ENCODE measurements around the gene USPL1.
"Not testable (repeated sequence)": the region's sequence is repeated elsewhere in the genome, so short reads cannot be mapped to it uniquely, and the experiment has no call there.

The USPL1 gene

GRCh38 chr13:30641173-30641572 lies 23.5 kb downstream of the USPL1 start:
- H3K27me3 ChIP-seq (ENCODE audit: insufficient read depth, low read length); H3K4me1 ChIP-seq (ENCODE audit: insufficient read depth, low read length); H3K9ac ChIP-seq (ENCODE audit: low read depth, low read length); H3K4me3 ChIP-seq (ENCODE audit: low read length); H3K9me3 ChIP-seq (ENCODE audit: insufficient read depth, low read depth, low read length); H3K27ac ChIP-seq (ENCODE audit: low read length): not testable (repeated sequence)
- H3K36me3 ChIP-seq (ENCODE audit: insufficient read depth, low read depth, low read length) = peaks cover 70% of the 10 kb centered on the region

- H3K4me3 ChIP-seq (ENCODE audit: low read length) = no peak overlapping the region
- H3K9ac ChIP-seq (ENCODE audit: low read depth, low read length) = no peak overlapping the region
- no peaks in the 10 kb centered on the region for H3K9me3 ChIP-seq (ENCODE audit: insufficient read depth, low read depth, low read length)
- no peaks in the 10 kb centered on the region for H3K4me1 ChIP-seq (ENCODE audit: insufficient read depth, low read length)
- no peaks in the 10 kb centered on the region for H3K27me3 ChIP-seq (ENCODE audit: insufficient read depth, low read length)
- no peak overlapping the region for H3K27ac ChIP-seq (ENCODE audit: low read length)
- H3K36me3 ChIP-seq (ENCODE audit: insufficient read depth, low read depth, low read length) = peaks cover 90% of the 10 kb centered on the region
These were observed 27.9 kb downstream of the USPL1 start for GRCh38 chr13:30645629-30646028.

DNA sequence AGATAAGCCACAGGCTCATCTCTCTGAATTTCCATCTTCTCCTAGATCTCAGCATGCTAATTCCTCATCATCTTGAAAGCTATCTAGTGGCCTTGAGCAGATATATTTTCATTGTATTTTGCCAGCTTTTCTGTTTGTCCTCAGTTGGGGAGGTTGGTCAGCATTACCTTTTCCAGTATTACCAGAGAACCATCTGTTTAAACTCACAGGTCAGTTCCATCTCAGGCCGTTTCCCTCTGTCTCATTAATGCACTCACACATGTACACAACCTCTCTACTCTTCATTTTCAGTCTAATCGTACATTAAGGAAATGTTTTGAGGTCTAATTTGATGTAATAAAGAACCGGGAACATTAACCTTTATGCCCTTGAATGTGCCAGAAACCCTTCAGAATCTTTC lies 29.7 kb downstream of the USPL1 start:
- Histone ChIP-seq H3K4me1 (ENCODE audit: insufficient read depth, low read length) (no peaks in the 10 kb centered on the region), H3K27me3 (ENCODE audit: insufficient read depth, low read length) (no peaks in the 10 kb centered on the region), H3K9me3 (ENCODE audit: insufficient read depth, low read depth, low read length) (no peaks in the 10 kb centered on the region), H3K36me3 (ENCODE audit: insufficient read depth, low read depth, low read length) (peaks cover 79% of the 10 kb centered on the region), H3K9ac (ENCODE audit: low read depth, low read length) (no peak overlapping the region), H3K27ac (ENCODE audit: low read length) (no peak overlapping the region), H3K4me3 (ENCODE audit: low read length) (no peak overlapping the region)

GRCh38 chr13:30647824-30648521 lies 30.3 kb downstream of the USPL1 start:
- Histone ChIP-seq H3K4me3 (ENCODE audit: low read length) (no peak overlapping the region), H3K9ac (ENCODE audit: low read depth, low read length) (no peak overlapping the region), H3K27ac (ENCODE audit: low read length) (no peak overlapping the region), H3K36me3 (ENCODE audit: insufficient read depth, low read depth, low read length) (peaks cover 79% of the 10 kb centered on the region), H3K4me1 (ENCODE audit: insufficient read depth, low read length) (no peaks in the 10 kb centered on the region), H3K9me3 (ENCODE audit: insufficient read depth, low read depth, low read length) (no peaks in the 10 kb centered on the region), H3K27me3 (ENCODE audit: insufficient read depth, low read length) (no peaks in the 10 kb centered on the region)

DNA sequence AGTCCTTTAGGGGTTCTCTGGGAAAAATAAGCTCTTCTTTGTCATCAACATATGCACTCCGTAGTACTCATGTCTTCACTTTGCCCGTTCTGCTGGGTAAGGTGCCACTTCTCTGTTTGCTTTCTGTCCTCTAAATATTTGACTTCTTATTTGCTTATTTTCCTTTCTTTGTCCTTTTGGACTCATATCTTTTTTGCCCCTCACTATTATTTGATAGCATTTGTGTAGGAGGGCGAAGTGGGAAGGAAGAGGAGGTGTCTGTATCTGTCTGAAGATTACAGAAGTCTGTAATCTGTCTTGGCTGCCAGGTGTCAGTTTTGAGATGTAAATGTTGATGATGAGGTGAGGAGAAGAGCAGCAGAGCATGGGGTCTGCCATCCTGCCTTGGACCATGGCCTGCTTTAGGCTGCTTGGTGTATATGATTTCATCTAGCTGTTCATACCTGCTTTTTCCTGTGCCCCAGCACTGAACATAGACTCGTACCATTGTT lies 30.8 kb downstream of the USPL1 start:
- no peaks in the 10 kb centered on the region for H3K4me1 ChIP-seq (ENCODE audit: insufficient read depth, low read length)
- H3K36me3 ChIP-seq (ENCODE audit: insufficient read depth, low read depth, low read length) = peaks cover 79% of the 10 kb centered on the region
- H3K9ac ChIP-seq (ENCODE audit: low read depth, low read length) = no peak overlapping the region
- no peak overlapping the region for H3K4me3 ChIP-seq (ENCODE audit: low read length)
- no peaks in the 10 kb centered on the region for H3K9me3 ChIP-seq (ENCODE audit: insufficient read depth, low read depth, low read length)
- no peak overlapping the region for H3K27ac ChIP-seq (ENCODE audit: low read length)
- H3K27me3 ChIP-seq (ENCODE audit: insufficient read depth, low read length) = no peaks in the 10 kb centered on the region

DNA sequence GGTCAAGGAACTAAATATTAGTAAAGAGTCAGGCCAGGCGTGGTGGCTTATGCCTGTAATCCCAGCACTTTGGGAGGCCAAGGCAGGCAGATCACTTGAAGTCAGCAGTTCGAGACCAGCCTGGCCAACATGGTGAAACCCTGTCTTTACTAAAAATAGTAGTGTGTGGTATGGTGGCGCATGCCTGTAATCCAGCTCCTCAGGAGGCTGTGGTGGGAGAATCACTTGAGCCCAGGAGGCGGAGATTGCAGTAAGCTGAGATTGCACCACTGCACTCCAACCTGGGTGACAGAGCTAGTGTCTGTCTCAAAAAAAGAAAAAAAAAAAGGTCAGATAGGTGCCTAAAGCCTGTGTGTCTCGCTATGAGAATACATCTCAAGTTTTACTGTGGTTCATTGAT lies 33.9 kb downstream of the USPL1 start:
- not testable (repeated sequence) for H3K27me3 ChIP-seq (ENCODE audit: insufficient read depth, low read length); H3K4me3 ChIP-seq (ENCODE audit: low read length); H3K9ac ChIP-seq (ENCODE audit: low read depth, low read length); H3K9me3 ChIP-seq (ENCODE audit: insufficient read depth, low read depth, low read length); H3K4me1 ChIP-seq (ENCODE audit: insufficient read depth, low read length); H3K27ac ChIP-seq (ENCODE audit: low read length)
- peaks cover 78% of the 10 kb centered on the region for H3K36me3 ChIP-seq (ENCODE audit: insufficient read depth, low read depth, low read length)

DNA sequence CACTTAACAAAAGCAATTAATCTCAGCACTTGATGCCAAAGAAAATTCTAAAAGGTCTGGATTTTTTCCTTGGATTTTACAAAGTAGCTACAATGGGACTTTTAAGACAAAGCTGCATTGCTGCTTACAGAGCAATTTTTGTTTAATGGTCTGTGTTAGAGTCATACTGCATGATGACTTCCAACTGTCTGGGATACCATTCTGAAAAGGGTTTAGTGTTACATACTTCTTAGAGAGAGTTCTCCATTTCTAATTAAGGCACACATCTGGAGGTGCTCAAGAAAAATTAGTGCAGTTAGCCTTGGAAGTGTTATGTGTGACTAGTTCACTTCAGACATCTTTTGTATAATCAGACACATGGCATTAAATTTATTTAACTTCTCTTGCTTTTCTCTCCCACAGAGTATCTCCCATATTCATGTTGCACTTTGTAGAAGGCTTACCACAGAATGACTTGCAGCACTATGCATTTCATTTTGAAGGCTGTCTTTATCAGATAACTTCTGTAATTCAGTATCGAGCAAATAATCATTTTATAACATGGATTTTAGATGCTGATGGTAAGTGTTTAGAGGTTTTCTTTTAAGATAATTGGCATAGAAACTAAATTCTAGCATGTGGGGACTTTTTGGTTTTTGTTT lies 35.1 kb downstream of the USPL1 start:
- Histone ChIP-seq H3K4me3 (ENCODE audit: low read length) (no peak overlapping the region), H3K36me3 (ENCODE audit: insufficient read depth, low read depth, low read length) (peaks cover 78% of the 10 kb centered on the region), H3K27me3 (ENCODE audit: insufficient read depth, low read length) (no peaks in the 10 kb centered on the region), H3K9ac (ENCODE audit: low read depth, low read length) (no peak overlapping the region), H3K9me3 (ENCODE audit: insufficient read depth, low read depth, low read length) (no peaks in the 10 kb centered on the region), H3K4me1 (ENCODE audit: insufficient read depth, low read length) (no peaks in the 10 kb centered on the region), H3K27ac (ENCODE audit: low read length) (no peak overlapping the region)

DNA sequence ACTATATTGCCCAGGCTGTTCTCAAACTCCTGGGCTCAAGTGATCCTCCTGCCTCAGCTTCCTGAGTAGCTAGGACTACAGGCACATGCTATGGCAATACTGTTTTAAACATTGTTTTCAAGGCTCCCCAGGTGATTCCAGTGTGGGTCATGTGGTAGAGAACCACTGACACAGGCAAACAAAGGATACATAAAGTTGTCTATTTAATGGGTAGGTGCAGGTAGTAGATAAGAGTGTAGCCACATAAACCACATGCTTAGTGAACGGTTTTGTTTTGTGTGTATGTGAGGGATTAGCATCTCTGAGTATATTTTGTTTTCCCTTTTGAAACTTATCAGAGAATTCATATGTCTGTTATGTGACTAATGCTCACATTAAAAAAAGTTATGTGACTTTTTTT lies 36.7 kb downstream of the USPL1 start:
- H3K36me3 ChIP-seq (ENCODE audit: insufficient read depth, low read depth, low read length) = peaks cover 75% of the 10 kb centered on the region
- H3K27me3 ChIP-seq (ENCODE audit: insufficient read depth, low read length) = no peaks in the 10 kb centered on the region
- no peak overlapping the region for H3K9ac ChIP-seq (ENCODE audit: low read depth, low read length)
- no peaks in the 10 kb centered on the region for H3K4me1 ChIP-seq (ENCODE audit: insufficient read depth, low read length)
- H3K4me3 ChIP-seq (ENCODE audit: low read length) = no peak overlapping the region
- no peaks in the 10 kb centered on the region for H3K9me3 ChIP-seq (ENCODE audit: insufficient read depth, low read depth, low read length)
- H3K27ac ChIP-seq (ENCODE audit: low read length) = no peak overlapping the region

DNA sequence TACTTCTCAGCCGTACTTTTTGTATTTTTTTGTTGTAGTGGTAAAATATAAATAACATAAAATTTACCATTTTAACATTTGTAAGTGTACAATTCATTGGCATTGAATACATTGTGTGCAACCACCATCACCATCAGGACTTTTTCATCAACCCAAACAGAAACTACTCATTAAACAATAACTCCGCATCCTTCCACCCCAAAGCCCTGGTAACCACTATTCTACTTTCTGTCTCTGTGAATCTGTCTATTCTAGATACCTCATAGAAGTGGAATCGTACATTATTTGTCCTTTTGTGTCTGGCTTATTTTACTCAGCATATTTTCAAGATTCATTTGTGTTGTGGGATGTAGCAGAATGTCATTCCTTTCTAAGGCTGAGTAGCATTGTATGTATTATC lies 38.5 kb downstream of the USPL1 start:
- Histone ChIP-seq H3K27me3 (ENCODE audit: insufficient read depth, low read length) (no peaks in the 10 kb centered on the region), H3K4me1 (ENCODE audit: insufficient read depth, low read length) (no peaks in the 10 kb centered on the region; the same call in 1 of the 2 replicates), H3K36me3 (ENCODE audit: insufficient read depth, low read depth, low read length) (peaks cover 64% of the 10 kb centered on the region), H3K9ac (ENCODE audit: low read depth, low read length) (no peak overlapping the region), H3K4me3 (ENCODE audit: low read length) (no peak overlapping the region), H3K9me3 (ENCODE audit: insufficient read depth, low read depth, low read length) (no peaks in the 10 kb centered on the region), H3K27ac (ENCODE audit: low read length) (no peak overlapping the region)

- Histone ChIP-seq H3K27ac (ENCODE audit: low read length) (no peak overlapping the region), H3K27me3 (ENCODE audit: insufficient read depth, low read length) (no peaks in the 10 kb centered on the region), H3K36me3 (ENCODE audit: insufficient read depth, low read depth, low read length) (peaks cover 41% of the 10 kb centered on the region), H3K9me3 (ENCODE audit: insufficient read depth, low read depth, low read length) (no peaks in the 10 kb centered on the region), H3K9ac (ENCODE audit: low read depth, low read length) (no peak overlapping the region), H3K4me3 (ENCODE audit: low read length) (no peak overlapping the region), H3K4me1 (ENCODE audit: insufficient read depth, low read length) (no peaks in the 10 kb centered on the region; the same call in 1 of the 2 replicates)
These were observed 42.3 kb downstream of the USPL1 start for GRCh38 chr13:30659980-30660379.

- no peaks in the 10 kb centered on the region for H3K9me3 ChIP-seq (ENCODE audit: insufficient read depth, low read depth, low read length)
- no peak overlapping the region for H3K27ac ChIP-seq (ENCODE audit: low read length)
- no peaks in the 10 kb centered on the region; the same call in 1 of the 2 replicates for H3K4me1 ChIP-seq (ENCODE audit: insufficient read depth, low read length)
- H3K9ac ChIP-seq (ENCODE audit: low read depth, low read length) = no peak overlapping the region
- H3K27me3 ChIP-seq (ENCODE audit: insufficient read depth, low read length) = no peaks in the 10 kb centered on the region
- H3K4me3 ChIP-seq (ENCODE audit: low read length) = no peak overlapping the region
- H3K36me3 ChIP-seq (ENCODE audit: insufficient read depth, low read depth, low read length) = peaks cover 34% of the 10 kb centered on the region
These were observed 43.1 kb downstream of the USPL1 start for GRCh38 chr13:30660796-30661195.

DNA sequence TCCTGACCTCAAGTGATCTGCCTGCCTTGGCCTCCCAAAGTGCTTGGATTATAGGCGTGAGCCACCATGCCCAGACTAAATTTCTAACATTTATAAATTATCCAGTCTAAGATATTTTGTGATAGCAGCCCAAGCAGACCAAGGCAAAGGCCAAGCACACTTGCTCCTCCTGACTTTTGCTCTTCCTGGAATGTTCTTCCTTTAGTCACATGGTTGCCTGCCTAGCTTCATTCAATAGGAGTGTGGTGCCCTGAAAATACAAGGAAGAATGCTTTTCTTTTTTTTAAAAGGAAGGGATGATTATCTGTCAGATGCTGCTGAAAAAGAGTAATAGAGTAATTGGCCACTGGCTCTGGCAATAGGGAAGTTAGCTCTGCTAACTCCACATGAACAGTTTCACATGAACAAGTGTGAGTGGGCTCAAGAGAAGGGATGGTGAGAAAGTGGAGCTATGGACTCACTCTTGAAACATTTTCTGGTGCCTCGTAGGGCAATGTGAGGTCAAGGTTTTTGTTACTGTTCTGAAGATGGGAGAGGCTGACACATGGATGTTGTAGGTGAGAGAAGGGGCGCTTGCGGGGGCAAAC lies 47.1 kb downstream of the USPL1 start:
- Histone ChIP-seq H3K9ac (ENCODE audit: low read depth, low read length) (no peak overlapping the region), H3K27ac (ENCODE audit: low read length) (no peak overlapping the region), H3K36me3 (ENCODE audit: insufficient read depth, low read depth, low read length) (no peaks in the 10 kb centered on the region), H3K4me1 (ENCODE audit: insufficient read depth, low read length) (peaks cover 3% of the 10 kb centered on the region; the same call in 1 of the 2 replicates), H3K9me3 (ENCODE audit: insufficient read depth, low read depth, low read length) (no peaks in the 10 kb centered on the region), H3K4me3 (ENCODE audit: low read length) (no peak overlapping the region), H3K27me3 (ENCODE audit: insufficient read depth, low read length) (no peaks in the 10 kb centered on the region)

Data from iPS-20b (cell line).